Esophagus squamous epithelium (tissue), 5 donors: ENCODE measurements around the gene METTL16. TPM values are rescaled to one million over a fixed set of nuclear protein-coding genes. Genes with fewer than 3 reads are reported as not detected.

Experiments used
- DNase-seq: peaks from one replicate; lab custom pipeline; 2025; lab: John Stamatoyannopoulos, UW
- H3K27ac ChIP-seq, 4 donors: fragments of 200-600 bp; sonication (generic); one replicate each; pipeline ENCODE4 v1.5.1; 2016 to 2019; ENCODE audit warnings: mild to moderate bottlenecking in 1 of 4
- H3K27me3 ChIP-seq, 4 donors: fragments of 200-600 bp; sonication (generic); 1 replicate in 3 of 4; 2 replicates in 1 of 4; pipeline versions ENCODE4 v1.5.1 to v1.6.0; 2017 to 2021; ENCODE audit warnings: antibody characterized with exemption in 1 of 4
- H3K36me3 ChIP-seq, 3 donors: fragments of 200-600 bp; sonication (generic); one replicate each; pipeline ENCODE4 v1.5.1; 2016 to 2019
- H3K4me1 ChIP-seq, 3 donors: fragments of 200-600 bp; sonication (generic); one replicate each; pipeline ENCODE4 v1.5.1; 2017 to 2019
- H3K4me3 ChIP-seq, 4 donors: fragments of 200-600 bp; sonication (generic); 1 replicate in 3 of 4; 2 replicates in 1 of 4; pipeline ENCODE4 v1.5.1; 2016 to 2019; ENCODE audit warnings: mild to moderate bottlenecking in 2 of 4, moderate library complexity in 1 of 4
- H3K9me3 ChIP-seq, 3 donors: fragments of 200-600 bp; sonication (generic); one replicate each; pipeline ENCODE4 v1.5.1; 2016 to 2019
- POLR2A ChIP-seq, 4 donors: fragments of 450-650 bp; IDR thresholded peaks; one replicate each; pipeline ENCODE4 v1.6.1; 2017; ENCODE audit warnings: antibody characterized with exemption in 4 of 4, mild to moderate bottlenecking in 4 of 4, moderate library complexity in 3 of 4
- WGBS, 2 donors: methylation state at CpG; one replicate each; pipeline ENCODE4 v1.1.5; 2018; 5-methylcytosine and 5-hydroxymethylcytosine counted together
- intact Hi-C: fragments of 100-400 bp; cut with DNase I; formaldehyde crosslinking; loops from one replicate; pipeline ENCODE4 v1.15.0; 2022
- total RNA-seq, 4 donors: library from RNA; depleted of rRNA; stranded (reverse); fragments of >200 nt; gene quantifications; one replicate each; pipeline ENCODE4 v1.1.0, GENCODE V29; 2016
- TF ChIP-seq, protein P1 (sequence below), 6 experiments: fragments of 450-650 bp in 4 of 6; fragments of 200-600 bp in 2 of 6; sonication (generic) in 2 of 6; IDR thresholded peaks; one replicate each; pipeline ENCODE4 v1.5.1; 2016 to 2019; ENCODE audit warnings: antibody characterized with exemption in 6 of 6, mild to moderate bottlenecking in 4 of 6, moderate library complexity in 4 of 6
- donor health status: DM: yes; HTN: yes; CAD: no.

The METTL16 gene
- total RNA-seq, 4 donors from 2014 or later = 12.5 to 31.5 (median 25.3) TPM

DNA sequence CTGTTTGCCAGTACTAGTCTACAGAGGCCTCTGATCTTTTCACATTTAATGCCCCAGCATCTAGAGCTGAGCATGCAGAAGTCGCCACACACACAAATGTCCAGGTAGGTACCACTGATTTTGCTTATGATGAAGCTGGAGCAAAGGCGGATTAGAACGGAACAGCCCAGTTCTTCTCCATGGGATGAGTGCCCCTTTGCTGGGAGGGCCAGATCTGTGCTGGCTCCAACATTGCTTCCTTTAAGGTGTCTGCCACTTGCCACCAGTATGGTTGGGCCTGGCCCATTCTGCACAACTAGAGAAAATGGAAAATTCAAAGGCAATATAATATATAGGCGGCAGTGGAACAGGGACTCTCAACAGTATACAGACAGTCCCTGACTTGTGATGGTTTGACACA lies 108.6 kb downstream of the METTL16 start:
- intact Hi-C loops = no loop called here
- WGBS, 2 donors = 88 to 91% methylated on average over 3 to 4 of the region's 4 CpGs
- peaks cover 39 to 73% (median 59%) of the 10 kb centered on the region in 3 donors for H3K4me1 ChIP-seq
- no peak for TF ChIP-seq POLR2A (IDR thresholded peaks at IDR 0.05)
- TF ChIP-seq, protein P1, sequence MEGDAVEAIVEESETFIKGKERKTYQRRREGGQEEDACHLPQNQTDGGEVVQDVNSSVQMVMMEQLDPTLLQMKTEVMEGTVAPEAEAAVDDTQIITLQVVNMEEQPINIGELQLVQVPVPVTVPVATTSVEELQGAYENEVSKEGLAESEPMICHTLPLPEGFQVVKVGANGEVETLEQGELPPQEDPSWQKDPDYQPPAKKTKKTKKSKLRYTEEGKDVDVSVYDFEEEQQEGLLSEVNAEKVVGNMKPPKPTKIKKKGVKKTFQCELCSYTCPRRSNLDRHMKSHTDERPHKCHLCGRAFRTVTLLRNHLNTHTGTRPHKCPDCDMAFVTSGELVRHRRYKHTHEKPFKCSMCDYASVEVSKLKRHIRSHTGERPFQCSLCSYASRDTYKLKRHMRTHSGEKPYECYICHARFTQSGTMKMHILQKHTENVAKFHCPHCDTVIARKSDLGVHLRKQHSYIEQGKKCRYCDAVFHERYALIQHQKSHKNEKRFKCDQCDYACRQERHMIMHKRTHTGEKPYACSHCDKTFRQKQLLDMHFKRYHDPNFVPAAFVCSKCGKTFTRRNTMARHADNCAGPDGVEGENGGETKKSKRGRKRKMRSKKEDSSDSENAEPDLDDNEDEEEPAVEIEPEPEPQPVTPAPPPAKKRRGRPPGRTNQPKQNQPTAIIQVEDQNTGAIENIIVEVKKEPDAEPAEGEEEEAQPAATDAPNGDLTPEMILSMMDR (IDR thresholded peaks at IDR 0.05) = no peak
- H3K9me3 ChIP-seq = no peaks in the 10 kb centered on the region
- no peaks in the 10 kb centered on the region for H3K36me3 ChIP-seq
- no peak for DNase-seq
- H3K4me3 ChIP-seq = peak overlapping the region in 1 of 4 donors; percentile 88
- H3K27me3 ChIP-seq = no peaks in the 10 kb centered on the region
- H3K27ac ChIP-seq = peak overlapping the region; percentile 100

DNA sequence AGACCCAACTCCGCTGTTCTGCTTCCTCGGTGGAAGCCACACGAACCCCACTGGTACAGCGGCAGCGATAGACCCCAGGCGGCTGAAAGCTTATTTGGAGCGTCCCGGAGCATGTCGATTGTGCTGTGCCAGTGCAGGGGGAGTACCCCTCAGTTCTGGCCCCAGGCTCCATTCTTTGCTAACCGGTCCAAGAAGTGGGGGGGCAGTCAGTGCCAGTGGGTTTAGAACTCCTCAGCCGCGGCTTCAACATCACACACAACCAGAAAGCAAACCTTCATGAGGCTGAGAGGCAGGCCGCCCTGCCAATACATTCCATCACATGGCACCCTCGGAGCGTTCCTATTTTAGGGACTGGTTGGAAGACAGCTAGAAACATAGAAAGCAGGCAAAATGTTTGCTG lies 109.1 kb downstream of the METTL16 start:
- WGBS, 2 donors = 18% methylated on average over 14 of the region's 15 CpGs; no CpG with 5 or more reads in 1 of the 2 donors
- no peak for DNase-seq
- intact Hi-C loops = no loop called here
- Histone ChIP-seq H3K9me3 (no peaks in the 10 kb centered on the region), H3K4me3 (peak overlapping the region; percentile 88 to 97 (median 96)), H3K36me3 (no peaks in the 10 kb centered on the region), H3K4me1 (peaks cover 44 to 73% (median 64%) of the 10 kb centered on the region in 3 donors), H3K27me3 (no peaks in the 10 kb centered on the region), H3K27ac (peak overlapping the region; percentile 100)
- TF ChIP-seq, protein P1 (IDR thresholded peaks at IDR 0.05) = no peak

DNA sequence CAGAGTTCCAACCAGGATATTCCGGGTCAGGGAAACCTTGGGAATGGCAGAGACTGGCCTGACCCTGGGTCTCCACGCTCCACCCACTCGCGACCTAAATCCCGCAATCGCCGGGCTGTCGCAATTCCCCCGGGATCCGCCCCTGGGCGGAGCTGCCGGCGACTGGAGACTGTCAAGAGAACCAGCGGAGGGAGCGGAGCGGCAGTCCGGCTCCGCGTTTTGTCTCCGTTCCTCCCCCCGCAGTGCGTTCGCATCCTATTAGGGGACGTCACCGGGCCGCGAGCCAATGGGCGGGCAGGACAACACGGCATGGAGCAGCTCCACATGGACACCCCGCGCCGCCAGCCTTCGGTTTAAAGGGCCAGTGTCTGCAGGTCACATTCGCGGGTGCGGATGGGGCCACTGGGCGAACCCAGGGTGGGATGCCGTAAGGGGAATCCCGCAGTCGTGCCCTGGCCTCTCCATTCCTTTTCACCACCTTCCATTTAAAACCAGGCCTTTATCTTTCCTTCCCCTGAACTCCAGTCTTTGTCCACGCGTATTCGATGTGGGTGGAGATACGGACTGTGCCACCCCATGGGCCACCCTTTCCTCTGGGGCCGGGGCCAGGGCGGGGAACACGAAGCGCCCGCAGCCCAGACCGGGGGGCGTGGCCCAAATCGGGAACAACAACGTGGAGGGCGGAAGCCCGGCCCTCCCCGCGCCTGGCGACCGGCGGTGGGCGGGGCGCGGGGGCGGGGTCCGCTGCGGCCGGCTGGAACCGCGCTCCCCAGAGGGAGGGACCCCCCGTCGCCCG lies 110.1 kb downstream of the METTL16 start:
- no peaks in the 10 kb centered on the region for H3K9me3 ChIP-seq
- H3K36me3 ChIP-seq = no peaks in the 10 kb centered on the region
- WGBS, 2 donors = 0 to 1% methylated on average over 2 to 19 of the region's 72 CpGs
- no peaks in the 10 kb centered on the region for H3K27me3 ChIP-seq
- TF ChIP-seq, protein P1 (IDR thresholded peaks at IDR 0.05) = no peak
- peak in 1 of 4 donors; percentile 13 for TF ChIP-seq POLR2A (IDR thresholded peaks at IDR 0.05)
- peak overlapping the region; percentile 100 for H3K27ac ChIP-seq
- peak; percentile 98 for DNase-seq
- peaks cover 50 to 73% (median 61%) of the 10 kb centered on the region in 3 donors for H3K4me1 ChIP-seq
- intact Hi-C loops = no loop called here
- H3K4me3 ChIP-seq = peak overlapping the region; percentile 88 to 97 (median 96)

DNA sequence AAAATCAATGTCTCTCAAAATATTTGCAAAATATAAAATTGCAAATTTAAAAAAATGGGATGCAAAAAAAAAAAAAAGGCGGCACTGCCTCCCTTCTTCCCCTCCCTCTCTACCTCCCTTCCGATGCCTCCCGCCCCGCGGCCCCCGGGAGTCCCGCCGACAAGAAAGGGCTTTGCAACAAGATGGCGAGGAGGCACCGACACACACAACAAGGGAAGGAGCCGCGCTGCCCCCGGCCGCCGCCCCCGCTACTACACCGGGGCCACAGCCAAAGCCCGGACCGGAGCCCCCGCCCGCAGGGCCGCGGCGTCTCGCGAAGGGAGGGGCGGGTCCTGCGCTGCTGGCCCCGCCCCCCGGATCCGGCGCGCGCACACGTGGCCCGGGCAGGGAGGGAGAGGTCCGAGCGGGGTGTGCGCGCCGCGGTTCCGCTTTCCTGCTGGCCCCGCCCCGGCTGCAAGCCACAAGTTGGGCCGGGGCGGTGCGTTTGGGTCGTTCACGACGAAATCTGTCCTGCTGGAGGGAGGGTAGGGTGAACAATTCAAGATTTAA lies 110.7 kb downstream of the METTL16 start, which contains the start of gene MNT:
MNT (minus strand) TSS at position 184 of the 549 bp plus-strand sequence. CDS start 348 bp downstream, outside the sequence.
- peaks cover 50 to 73% (median 61%) of the 10 kb centered on the region in 3 donors for H3K4me1 ChIP-seq
- peak within 1 kb of the TSS; percentile 100 for H3K27ac ChIP-seq
- intact Hi-C loops = no loop called here
- H3K4me3 ChIP-seq = peak within 1 kb of the TSS; percentile 88 to 97 (median 96)
- TF ChIP-seq, protein P1 (IDR thresholded peaks at IDR 0.05) = peak in 5 of 6 experiments; percentile 6 to 36 (median 21)
- TF ChIP-seq POLR2A (IDR thresholded peaks at IDR 0.05) = peak in 3 of 4 donors; percentile 68 to 86 (median 83)
- 0% methylated on average over 6 to 8 of the region's 51 CpGs for WGBS, 2 donors
- DNase-seq = peak; percentile 86
- no peaks in the 10 kb centered on the region for H3K9me3 ChIP-seq
- no peaks in the 10 kb centered on the region for H3K27me3 ChIP-seq
- no peaks in the 10 kb centered on the region for H3K36me3 ChIP-seq

DNA sequence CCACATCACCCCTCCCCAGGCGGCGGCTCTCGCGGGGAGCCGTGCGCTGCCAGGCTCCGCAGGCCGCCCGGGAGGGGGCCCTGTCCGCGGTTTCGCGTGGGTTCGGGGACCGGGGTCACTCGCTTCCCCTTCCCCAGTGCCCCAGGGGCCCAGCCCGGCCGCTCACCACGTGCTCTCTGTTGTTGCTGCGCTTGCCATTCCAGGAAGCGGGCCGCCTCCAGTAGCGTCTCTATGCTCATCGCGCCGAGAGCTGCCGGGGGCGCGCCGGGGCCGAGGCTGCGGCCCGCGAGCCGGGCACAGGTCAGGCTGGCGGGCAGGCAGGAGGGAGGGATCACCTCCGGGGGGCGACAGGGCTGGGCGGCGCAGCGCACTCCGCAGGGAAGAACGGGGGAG lies 111.2 kb downstream of the METTL16 start:
- Histone ChIP-seq H3K27me3 (no peaks in the 10 kb centered on the region), H3K27ac (peak overlapping the region; percentile 100), H3K36me3 (no peaks in the 10 kb centered on the region), H3K9me3 (no peaks in the 10 kb centered on the region), H3K4me3 (peak overlapping the region; percentile 88 to 97 (median 96)), H3K4me1 (peaks cover 50 to 73% (median 61%) of the 10 kb centered on the region in 3 donors)
- 0% methylated on average over 2 to 3 of the region's 43 CpGs for WGBS, 2 donors
- TF ChIP-seq POLR2A (IDR thresholded peaks at IDR 0.05) = no peak
- TF ChIP-seq, protein P1 (IDR thresholded peaks at IDR 0.05) = no peak
- intact Hi-C loops = no loop called here
- DNase-seq = no peak
